Right atrium auricular region (tissue), 2 donors: ENCODE results near the gene MED15. TPM values are rescaled to one million over a fixed set of nuclear protein-coding genes. Genes with fewer than 3 reads are reported as not detected.

Experiments
- DNase-seq: peaks from one replicate; pipeline ENCODE4 v3.0.0-alpha.2; 2019; ENCODE audit warnings: low spot score
- H3K27ac ChIP-seq, 2 donors: fragments of 200-600 bp; sonication (generic); 1 replicate in 1 of 2; 2 replicates in 1 of 2; pipeline ENCODE4 v1.5.1; 2016 to 2019
- H3K27me3 ChIP-seq, 2 donors: fragments of 200-600 bp; sonication (generic); one replicate each; pipeline versions ENCODE4 v1.5.1 to v1.6.0; 2017 to 2019
- H3K36me3 ChIP-seq: fragments of 200-600 bp; sonication (generic); one replicate; pipeline ENCODE4 v1.5.1; 2016
- H3K4me1 ChIP-seq, 2 donors: fragments of 200-600 bp; sonication (generic); one replicate each; pipeline versions ENCODE4 v1.5.1 to v1.6.0; 2017 to 2019
- H3K4me3 ChIP-seq, 2 donors: fragments of 200-600 bp; sonication (generic); 1 replicate in 1 of 2; 2 replicates in 1 of 2; pipeline ENCODE4 v1.5.1; 2017 to 2019; ENCODE audit warnings: mild to moderate bottlenecking in 1 of 2, moderate library complexity in 1 of 2
- H3K9me3 ChIP-seq, 2 donors: fragments of 200-600 bp; sonication (generic); one replicate each; pipeline ENCODE4 v1.5.1; 2019
- CTCF ChIP-seq, 2 donors: fragments of 200-600 bp; sonication (generic); IDR thresholded peaks; one replicate each; pipeline ENCODE4 v1.5.1; 2019; ENCODE audit warnings: antibody characterized with exemption in 2 of 2
- total RNA-seq, 2 donors: library from RNA; depleted of rRNA; stranded (reverse); fragments of >200 nt; gene quantifications; one replicate each; pipeline ENCODE4 v1.1.0, GENCODE V29; 2016

Gene MED15
- total RNA-seq, 2 donors from 2014 or later = 18.8 to 40.6 TPM

- H3K9me3 ChIP-seq = no peaks in the 10 kb centered on the region
- peak overlapping the region in 1 of 2 donors; percentile 18 for H3K27ac ChIP-seq
- H3K4me1 ChIP-seq = peaks cover 0 to 35% of the 10 kb centered on the region in 2 donors
- peaks cover 3% of the 10 kb centered on the region for H3K36me3 ChIP-seq
- no peak for TF ChIP-seq CTCF (IDR thresholded peaks at IDR 0.05)
- no peak overlapping the region for H3K4me3 ChIP-seq
- H3K27me3 ChIP-seq = no peaks in the 10 kb centered on the region
- DNase-seq = no peak
Observed at GRCh38 chr22:20545681-20546521, 38.5 kb downstream of the MED15 start.

GRCh38 chr22:20546541-20546950, 39.1 kb downstream of the MED15 start:
- H3K9me3 ChIP-seq = no peaks in the 10 kb centered on the region
- DNase-seq = no peak
- H3K36me3 ChIP-seq = peaks cover 3% of the 10 kb centered on the region
- TF ChIP-seq CTCF (IDR thresholded peaks at IDR 0.05) = no peak
- H3K27me3 ChIP-seq = no peaks in the 10 kb centered on the region
- H3K4me3 ChIP-seq = no peak overlapping the region
- H3K27ac ChIP-seq = no peak overlapping the region
- peaks cover 0 to 42% of the 10 kb centered on the region in 2 donors for H3K4me1 ChIP-seq

- no peaks in the 10 kb centered on the region for H3K27me3 ChIP-seq
- no peak for TF ChIP-seq CTCF (IDR thresholded peaks at IDR 0.05)
- no peak overlapping the region for H3K27ac ChIP-seq
- peaks cover 3% of the 10 kb centered on the region for H3K36me3 ChIP-seq
- H3K9me3 ChIP-seq = no peaks in the 10 kb centered on the region
- no peak overlapping the region for H3K4me3 ChIP-seq
- peaks cover 0 to 47% of the 10 kb centered on the region in 2 donors for H3K4me1 ChIP-seq
- no peak for DNase-seq
Observed at GRCh38 chr22:20547029-20547428, 39.6 kb downstream of the MED15 start.

- H3K36me3 ChIP-seq = peaks cover 3% of the 10 kb centered on the region
- H3K9me3 ChIP-seq = no peaks in the 10 kb centered on the region
- H3K4me1 ChIP-seq = peaks cover 0 to 64% of the 10 kb centered on the region in 2 donors
- peak overlapping the region in 1 of 2 donors; percentile 85 for H3K27ac ChIP-seq
- no peak for DNase-seq
- H3K27me3 ChIP-seq = no peaks in the 10 kb centered on the region
- no peak overlapping the region for H3K4me3 ChIP-seq
- TF ChIP-seq CTCF (IDR thresholded peaks at IDR 0.05) = no peak
Observed at GRCh38 chr22:20548806-20549205, 41.4 kb downstream of the MED15 start.

GRCh38 chr22:20549232-20549841, 41.9 kb downstream of the MED15 start:
- peaks cover 3% of the 10 kb centered on the region for H3K36me3 ChIP-seq
- TF ChIP-seq CTCF (IDR thresholded peaks at IDR 0.05) = no peak
- H3K9me3 ChIP-seq = no peaks in the 10 kb centered on the region
- no peak overlapping the region for H3K4me3 ChIP-seq
- no peak for DNase-seq
- H3K27ac ChIP-seq = peak overlapping the region; percentile 85 to 86
- H3K4me1 ChIP-seq = peaks cover 0 to 70% of the 10 kb centered on the region in 2 donors
- no peaks in the 10 kb centered on the region for H3K27me3 ChIP-seq
